HCT116 (cell line): ENCODE results near the gene CYP11A1.

Source experiments
- EZH2 ChIP-seq: fragments of 200-600 bp; sonication (generic); IDR thresholded peaks from 2 replicates; pipeline ENCODE4 v1.6.1; 2017; ENCODE audit warnings: antibody characterized with exemption, mixed run types
- EZH2phosphoT487 ChIP-seq: fragments of 200-600 bp; IDR thresholded peaks from 2 replicates; pipeline ENCODE4 v1.6.1; 2018; ENCODE audit warnings: antibody characterized with exemption, borderline replicate concordance
- POLR2A ChIP-seq: IDR thresholded peaks from 2 replicates; pipeline ENCODE4 v1.7.0; 2011; ENCODE audit warnings: borderline replicate concordance; ENCODE audit not compliant: insufficient read depth, insufficient read length; ENCODE audit errors: extremely low read depth
- RAD21 ChIP-seq: IDR thresholded peaks from 2 replicates; pipeline ENCODE4 v1.6.1; 2012; ENCODE audit warnings: low read depth, mild to moderate bottlenecking
- SP1 ChIP-seq: IDR thresholded peaks from 2 replicates; pipeline ENCODE4 v1.6.1; 2012; ENCODE audit warnings: low read depth
- YY1 ChIP-seq: IDR thresholded peaks from 2 replicates; pipeline ENCODE4 v1.6.1; 2011; ENCODE audit warnings: low read length, low read depth, moderate library complexity, mild to moderate bottlenecking; ENCODE audit not compliant: insufficient replicate concordance; ENCODE audit errors: extremely low read depth
- TF ChIP-seq, protein P1 (sequence below), 3 experiments: fragments of 200-600 bp in 1 of 3; sonication (generic) in 1 of 3; IDR thresholded peaks in 2 of 3; conservative IDR thresholded peaks in 1 of 3; 2 replicates each; pipeline ENCODE4 v1.5.1; 2012 to 2017; ENCODE audit warnings: low read depth in 2 of 3, low read length in 2 of 3, antibody characterized with exemption in 1 of 3, borderline replicate concordance in 1 of 3, control low read depth in 1 of 3, mild to moderate bottlenecking in 1 of 3, mixed read lengths in 1 of 3, mixed run types in 1 of 3, moderate library complexity in 1 of 3; ENCODE audit not compliant: insufficient read depth in 1 of 3

DNA sequence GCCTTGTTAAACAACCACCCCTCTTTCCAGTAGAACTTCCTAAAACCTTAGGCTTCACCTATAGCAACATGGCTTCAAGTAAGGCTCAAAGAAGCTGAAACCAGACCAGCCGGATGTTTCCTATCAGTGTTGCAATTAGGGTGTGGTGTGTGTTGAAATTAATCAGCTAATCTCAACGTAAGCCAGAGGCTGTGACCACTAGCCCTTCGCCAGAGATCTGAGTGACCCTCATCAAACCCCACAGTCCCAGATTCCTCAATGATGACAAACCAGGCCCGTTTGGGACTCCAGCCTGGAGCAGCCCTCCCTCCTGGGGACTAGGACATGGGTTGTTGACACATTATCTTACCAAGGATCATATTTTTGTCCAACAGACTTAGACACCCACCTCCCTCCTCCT lies 27.3 kb downstream of the CYP11A1 start:
- TF ChIP-seq, protein P1, sequence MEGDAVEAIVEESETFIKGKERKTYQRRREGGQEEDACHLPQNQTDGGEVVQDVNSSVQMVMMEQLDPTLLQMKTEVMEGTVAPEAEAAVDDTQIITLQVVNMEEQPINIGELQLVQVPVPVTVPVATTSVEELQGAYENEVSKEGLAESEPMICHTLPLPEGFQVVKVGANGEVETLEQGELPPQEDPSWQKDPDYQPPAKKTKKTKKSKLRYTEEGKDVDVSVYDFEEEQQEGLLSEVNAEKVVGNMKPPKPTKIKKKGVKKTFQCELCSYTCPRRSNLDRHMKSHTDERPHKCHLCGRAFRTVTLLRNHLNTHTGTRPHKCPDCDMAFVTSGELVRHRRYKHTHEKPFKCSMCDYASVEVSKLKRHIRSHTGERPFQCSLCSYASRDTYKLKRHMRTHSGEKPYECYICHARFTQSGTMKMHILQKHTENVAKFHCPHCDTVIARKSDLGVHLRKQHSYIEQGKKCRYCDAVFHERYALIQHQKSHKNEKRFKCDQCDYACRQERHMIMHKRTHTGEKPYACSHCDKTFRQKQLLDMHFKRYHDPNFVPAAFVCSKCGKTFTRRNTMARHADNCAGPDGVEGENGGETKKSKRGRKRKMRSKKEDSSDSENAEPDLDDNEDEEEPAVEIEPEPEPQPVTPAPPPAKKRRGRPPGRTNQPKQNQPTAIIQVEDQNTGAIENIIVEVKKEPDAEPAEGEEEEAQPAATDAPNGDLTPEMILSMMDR (IDR thresholded peaks at IDR 0.05 in 2 of 3, conservative IDR thresholded peaks at IDR 0.05 in 1 of 3; ENCODE audit: borderline replicate concordance in 1 of 3, insufficient read depth in 1 of 3, low read depth in 2 of 3, low read length in 2 of 3) = no peak
- TF ChIP-seq POLR2A = no peak
- TF ChIP-seq EZH2phosphoT487 = no peak
- no peak for TF ChIP-seq EZH2
- TF ChIP-seq YY1 = no peak
- TF ChIP-seq SP1 = no peak
- TF ChIP-seq RAD21 = no peak
